SK-N-SH (cell line): ENCODE data around the gene GDPD5. TPM values are rescaled to one million over a fixed set of nuclear protein-coding genes. Genes with fewer than 3 reads are reported as not detected.

ENCODE experiments used
- CTCF ChIA-PET: fragments of 300-600, 350-600 bp; formaldehyde crosslinking; extraction: SDS; loops from one replicate; lab custom pipeline; 2021; lab: Yijun Ruan, JAX
- POLR2A ChIA-PET: fragments of 350-600 bp; sonication (Branson Sonifier 250); formaldehyde crosslinking; extraction: SDS; loops from one replicate; lab custom pipeline; 2020; ENCODE audit warnings: antibody characterized with exemption, inconsistent platforms; lab: Yijun Ruan, JAX
- DNase-seq: peaks from one replicate; pipeline ENCODE4 v3.0.0; 2012
- H2AFZ ChIP-seq: fragments of 200-600 bp; sonication (generic); 2 replicates; pipeline ENCODE4 v1.8.1; 2016; ENCODE audit warnings: antibody characterized with exemption, mild to moderate bottlenecking, low read depth
- H3F3A ChIP-seq: fragments of 200-600 bp; sonication (generic); replicated peaks from 2 replicates; pipeline ENCODE3; 2016; ENCODE audit warnings: antibody characterized with exemption, mild to moderate bottlenecking; ENCODE audit not compliant: insufficient read depth
- H3K27ac ChIP-seq, 2 experiments: fragments of 200-500 bp in 1 of 2; fragments of 200-600 bp in 1 of 2; sonication (Bioruptor generic) in 1 of 2; sonication (generic), shearing (Covaris generic) in 1 of 2; 2 replicates each; pipeline versions ENCODE4 v1.5.1 to v1.6.1; 2014 to 2016; ENCODE audit warnings: low read depth in 2 of 2, inconsistent platforms in 1 of 2, low read length in 1 of 2, mild to moderate bottlenecking in 1 of 2, mixed read lengths in 1 of 2
- H3K27me3 ChIP-seq: fragments of 200-600 bp; sonication (generic), shearing (Covaris generic); 2 replicates; pipeline ENCODE4 v1.6.1; 2016; ENCODE audit warnings: mixed run types; ENCODE audit not compliant: insufficient read depth
- H3K36me3 ChIP-seq, 2 experiments: fragments of 200-500 bp in 1 of 2; fragments of 200-600 bp in 1 of 2; sonication (Bioruptor generic) in 1 of 2; sonication (generic) in 1 of 2; replicated peaks in 1 of 2; 2 replicates each; pipeline versions ENCODE3 to v1.5.1; 2014 to 2016; ENCODE audit warnings: low read length in 1 of 2, mild to moderate bottlenecking in 1 of 2; ENCODE audit not compliant: insufficient read depth in 2 of 2, control insufficient read depth in 1 of 2
- H3K4me1 ChIP-seq, 2 experiments: fragments of 200-500 bp in 1 of 2; fragments of 200-600 bp in 1 of 2; sonication (Bioruptor generic) in 1 of 2; sonication (generic), shearing (Covaris generic) in 1 of 2; 2 replicates each; pipeline versions ENCODE4 v1.5.1 to v1.6.1; 2014 to 2016; ENCODE audit warnings: low read depth in 1 of 2, low read length in 1 of 2, mixed run types in 1 of 2; ENCODE audit not compliant: insufficient read depth in 2 of 2, control insufficient read depth in 1 of 2
- H3K4me2 ChIP-seq: fragments of 200-600 bp; sonication (generic), shearing (Covaris generic); 2 replicates; pipeline ENCODE4 v1.6.1; 2017; ENCODE audit warnings: mixed run types
- H3K4me3 ChIP-seq, 2 experiments: fragments of 200-500 bp in 1 of 2; fragments of 200-600 bp in 1 of 2; sonication (Bioruptor generic) in 1 of 2; sonication (generic), shearing (Covaris generic) in 1 of 2; 2 replicates each; pipeline versions ENCODE4 v1.5.1 to v1.8.1; 2014 to 2016; ENCODE audit warnings: low read depth in 2 of 2, inconsistent platforms in 1 of 2, low read length in 1 of 2, mild to moderate bottlenecking in 1 of 2, mixed read lengths in 1 of 2, moderate library complexity in 1 of 2
- H3K79me2 ChIP-seq: fragments of 200-600 bp; sonication (generic); 2 replicates; pipeline ENCODE4 v1.8.1; 2017; ENCODE audit warnings: mild to moderate bottlenecking; ENCODE audit not compliant: insufficient read depth
- H3K9ac ChIP-seq: fragments of 200-600 bp; sonication (generic); 2 replicates; pipeline ENCODE4 v1.6.1; 2017; ENCODE audit warnings: mixed run types
- H3K9me2 ChIP-seq: fragments of 200-600 bp; sonication (generic); 2 replicates; pipeline ENCODE4 v1.6.1; 2017; ENCODE audit warnings: mixed run types
- H3K9me3 ChIP-seq: fragments of 200-600 bp; sonication (generic); 2 replicates; pipeline ENCODE4 v1.6.1; 2017; ENCODE audit warnings: mixed run types, mild to moderate bottlenecking, moderate library complexity
- H4K20me1 ChIP-seq: fragments of 200-600 bp; sonication (generic); 2 replicates; pipeline ENCODE4 v1.6.1; 2017; ENCODE audit warnings: mild to moderate bottlenecking, mixed run types; ENCODE audit not compliant: insufficient read depth
- EP300 ChIP-seq, 2 experiments: IDR thresholded peaks; 2 replicates each; pipeline versions ENCODE4 v1.4.0 to v1.6.1; 2012; ENCODE audit warnings: borderline replicate concordance in 1 of 2, low read depth in 1 of 2, low read length in 1 of 2
- EZH2phosphoT487 ChIP-seq: fragments of 200-600 bp; sonication (generic); IDR thresholded peaks from 2 replicates; pipeline ENCODE4 v1.6.1; 2017; ENCODE audit warnings: low read depth, mixed run types, mild to moderate bottlenecking, antibody characterized with exemption, moderate library complexity, borderline replicate concordance
- FOXJ3 ChIP-seq: sonication (generic); formaldehyde crosslinking; IDR thresholded peaks from 2 replicates; pipeline ENCODE4 v1.5.1; 2020; ENCODE audit warnings: mild to moderate bottlenecking, missing genetic modification reagents
- FOXM1 ChIP-seq: IDR thresholded peaks from 2 replicates; pipeline ENCODE4 v1.4.0; 2012; ENCODE audit warnings: low read depth, mild to moderate bottlenecking
- GABPA ChIP-seq: IDR thresholded peaks from 2 replicates; pipeline ENCODE4 v1.4.0; 2012; ENCODE audit warnings: low read depth, mild to moderate bottlenecking
- JUND ChIP-seq: IDR thresholded peaks from 2 replicates; pipeline ENCODE4 v1.4.0; 2012
- MEF2A ChIP-seq: IDR thresholded peaks from 2 replicates; pipeline ENCODE4 v1.4.0; 2012; ENCODE audit warnings: low read depth, borderline replicate concordance
- MXI1 ChIP-seq: IDR thresholded peaks from 2 replicates; pipeline ENCODE4 v1.6.1; 2012; ENCODE audit warnings: mild to moderate bottlenecking, low read depth, low read length, improper control_type of control experiment
- NRF1 ChIP-seq: IDR thresholded peaks from 2 replicates; pipeline ENCODE4 v1.6.1; 2012; ENCODE audit warnings: low read depth, mild to moderate bottlenecking, low read length
- POLR2AphosphoS5 ChIP-seq: IDR thresholded peaks from 2 replicates; pipeline ENCODE4 v1.6.1; 2012; ENCODE audit warnings: low read depth, low read length
- RAD21 ChIP-seq: IDR thresholded peaks from 2 replicates; pipeline ENCODE4 v1.6.1; 2012; ENCODE audit warnings: mild to moderate bottlenecking, low read length
- RFX5 ChIP-seq: IDR thresholded peaks from 2 replicates; pipeline ENCODE4 v1.6.1; 2012; ENCODE audit warnings: mild to moderate bottlenecking, improper control_type of control experiment, low read length
- RXRA ChIP-seq: IDR thresholded peaks from 2 replicates; pipeline ENCODE4 v1.4.0; 2012; ENCODE audit warnings: low read depth, mild to moderate bottlenecking, borderline replicate concordance
- SIN3A ChIP-seq: IDR thresholded peaks from 2 replicates; pipeline ENCODE4 v1.6.1; 2012; ENCODE audit warnings: low read depth, mild to moderate bottlenecking, low read length, moderate library complexity, borderline replicate concordance
- SMC3 ChIP-seq: IDR thresholded peaks from 2 replicates; pipeline ENCODE4 v1.6.1; 2012; ENCODE audit warnings: low read depth, low read length, improper control_type of control experiment
- TEAD4 ChIP-seq: IDR thresholded peaks from 2 replicates; pipeline ENCODE4 v1.4.0; 2012; ENCODE audit warnings: mild to moderate bottlenecking, borderline replicate concordance; ENCODE audit not compliant: insufficient read depth
- WGBS: methylation state at CpG from one replicate; pipeline ENCODE4 v1.1.6; 2017; ENCODE audit warnings: low lambda C conversion rate; 5-methylcytosine and 5-hydroxymethylcytosine counted together
- polyA plus RNA-seq, 3 experiments: library from polyadenylated mRNA; depleted of rRNA; stranded (reverse); fragments of >200 nt; gene quantifications; 2 replicates each; pipeline ENCODE4 v1.2.3, GENCODE V29; 2012
- TF ChIP-seq, protein P1 (sequence below): fragments of 200-600 bp; sonication (generic); IDR thresholded peaks from 2 replicates; pipeline ENCODE4 v1.6.1; 2017; ENCODE audit warnings: antibody characterized with exemption, mild to moderate bottlenecking, moderate library complexity
- TF ChIP-seq, protein P2 (sequence below): fragments of 150-350 bp; IDR thresholded peaks from 2 replicates; pipeline ENCODE4 v1.6.1; 2017; ENCODE audit warnings: antibody characterized with exemption, low read length, low read depth, borderline replicate concordance
- TF ChIP-seq, protein P3 (sequence below): IDR thresholded peaks from 2 replicates; pipeline ENCODE4 v1.4.0; 2012; ENCODE audit warnings: low read depth, borderline replicate concordance

The GDPD5 gene
- polyA plus RNA-seq, 1 of the 3 experiments (the other 2 are of a cell fraction): 2.2 TPM

DNA sequence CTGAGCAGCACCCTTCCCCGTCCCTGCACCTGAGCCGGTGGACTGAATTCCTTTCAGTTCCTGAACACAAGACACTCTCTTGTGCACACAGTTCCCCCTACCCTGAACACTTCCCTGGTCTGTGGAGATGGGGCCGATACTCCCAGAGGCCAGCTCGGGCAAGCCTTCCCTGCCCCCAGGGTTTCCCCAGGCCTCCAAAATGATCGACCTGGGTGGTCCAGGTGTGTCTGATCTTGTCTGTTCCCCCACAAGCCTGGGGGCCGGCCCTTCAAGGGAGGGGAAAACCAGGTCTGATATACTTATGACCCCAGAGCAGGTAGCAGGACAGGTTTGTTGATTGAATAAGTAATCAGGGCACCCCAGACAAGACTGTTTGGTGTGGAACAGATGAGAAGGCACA lies 52.1 kb downstream of the GDPD5 start:
- no peaks in the 10 kb centered on the region for H3K9me2 ChIP-seq
- DNase-seq: no peak
- H3K4me1 ChIP-seq: peaks cover 14 to 37% of the 10 kb centered on the region in 2 experiments
- no peak overlapping the region for H2AFZ ChIP-seq
- no peaks in the 10 kb centered on the region for H3K36me3 ChIP-seq
- no peaks in the 10 kb centered on the region for H3K27me3 ChIP-seq
- CTCF ChIA-PET: interaction anchor here (0.9 to 1.2 kb wide), 2 partner anchors 23 to 28 kb away, joined by 3 read pairs; no protein-coding TSS in a partner anchor
- 91% methylated on average over 5 of the region's 6 CpGs for WGBS
- peaks cover 2% of the 10 kb centered on the region for H3F3A ChIP-seq
- H3K4me2 ChIP-seq: no peak overlapping the region
- H4K20me1 ChIP-seq: no peaks in the 10 kb centered on the region
- no peaks in the 10 kb centered on the region for H3K9me3 ChIP-seq
- no peak overlapping the region for H3K27ac ChIP-seq
- H3K4me3 ChIP-seq: no peak overlapping the region
- H3K9ac ChIP-seq: no peak overlapping the region
- no peaks in the 10 kb centered on the region for H3K79me2 ChIP-seq
- TF ChIP-seq FOXJ3 (CRISPR knock-in tag): no peak
- TF ChIP-seq, protein P1, sequence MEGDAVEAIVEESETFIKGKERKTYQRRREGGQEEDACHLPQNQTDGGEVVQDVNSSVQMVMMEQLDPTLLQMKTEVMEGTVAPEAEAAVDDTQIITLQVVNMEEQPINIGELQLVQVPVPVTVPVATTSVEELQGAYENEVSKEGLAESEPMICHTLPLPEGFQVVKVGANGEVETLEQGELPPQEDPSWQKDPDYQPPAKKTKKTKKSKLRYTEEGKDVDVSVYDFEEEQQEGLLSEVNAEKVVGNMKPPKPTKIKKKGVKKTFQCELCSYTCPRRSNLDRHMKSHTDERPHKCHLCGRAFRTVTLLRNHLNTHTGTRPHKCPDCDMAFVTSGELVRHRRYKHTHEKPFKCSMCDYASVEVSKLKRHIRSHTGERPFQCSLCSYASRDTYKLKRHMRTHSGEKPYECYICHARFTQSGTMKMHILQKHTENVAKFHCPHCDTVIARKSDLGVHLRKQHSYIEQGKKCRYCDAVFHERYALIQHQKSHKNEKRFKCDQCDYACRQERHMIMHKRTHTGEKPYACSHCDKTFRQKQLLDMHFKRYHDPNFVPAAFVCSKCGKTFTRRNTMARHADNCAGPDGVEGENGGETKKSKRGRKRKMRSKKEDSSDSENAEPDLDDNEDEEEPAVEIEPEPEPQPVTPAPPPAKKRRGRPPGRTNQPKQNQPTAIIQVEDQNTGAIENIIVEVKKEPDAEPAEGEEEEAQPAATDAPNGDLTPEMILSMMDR: no peak
- TF ChIP-seq SIN3A: no peak
- no peak for TF ChIP-seq SMC3
- TF ChIP-seq, protein P2, sequence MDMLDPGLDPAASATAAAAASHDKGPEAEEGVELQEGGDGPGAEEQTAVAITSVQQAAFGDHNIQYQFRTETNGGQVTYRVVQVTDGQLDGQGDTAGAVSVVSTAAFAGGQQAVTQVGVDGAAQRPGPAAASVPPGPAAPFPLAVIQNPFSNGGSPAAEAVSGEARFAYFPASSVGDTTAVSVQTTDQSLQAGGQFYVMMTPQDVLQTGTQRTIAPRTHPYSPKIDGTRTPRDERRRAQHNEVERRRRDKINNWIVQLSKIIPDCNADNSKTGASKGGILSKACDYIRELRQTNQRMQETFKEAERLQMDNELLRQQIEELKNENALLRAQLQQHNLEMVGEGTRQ: no peak
- no peak for TF ChIP-seq RAD21
- TF ChIP-seq POLR2AphosphoS5: no peak
- no peak for TF ChIP-seq TEAD4
- TF ChIP-seq RXRA: no peak
- no peak for TF ChIP-seq JUND
- no peak for TF ChIP-seq RFX5
- no peak for TF ChIP-seq MEF2A
- TF ChIP-seq MXI1: no peak
- TF ChIP-seq EP300 (IDR thresholded peaks at IDR 0.05; ENCODE audit: borderline replicate concordance in 1 of 2, low read depth in 1 of 2, low read length in 1 of 2): no peak
- POLR2A ChIA-PET: no interaction called here

DNA sequence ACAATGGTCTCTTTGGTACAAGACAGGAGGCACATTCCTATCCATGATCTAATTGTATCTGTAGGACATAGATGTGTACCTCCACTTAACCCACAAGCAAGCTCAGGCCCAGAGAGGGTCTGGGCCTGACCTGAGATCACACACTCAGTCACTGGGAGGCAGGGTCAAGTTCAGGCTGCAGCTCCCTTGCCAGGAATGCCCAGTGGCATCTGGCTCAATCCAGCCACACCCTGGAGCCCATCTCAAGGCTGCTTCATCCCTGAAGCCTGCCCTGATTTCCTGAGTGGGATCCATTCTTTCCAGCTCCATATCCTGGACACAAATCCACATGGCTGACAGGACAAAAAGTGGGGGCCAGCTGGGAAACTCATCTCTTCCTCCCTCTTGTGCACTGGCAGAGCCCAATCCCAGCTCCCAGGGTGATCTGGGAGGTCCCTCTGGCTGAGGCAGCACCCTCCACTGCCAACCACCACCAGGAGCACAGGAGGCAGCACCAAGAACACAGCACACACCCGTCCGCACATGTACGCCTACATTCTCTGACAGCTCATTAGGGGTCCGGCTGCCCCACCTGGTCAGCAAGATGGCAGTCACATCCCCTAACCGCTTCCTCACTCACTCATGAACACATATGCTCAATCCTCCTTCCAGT lies 53.5 kb downstream of the GDPD5 start:
- no peaks in the 10 kb centered on the region for H3K36me3 ChIP-seq
- no peaks in the 10 kb centered on the region for H3K27me3 ChIP-seq
- H3K9me3 ChIP-seq: no peaks in the 10 kb centered on the region
- 94% methylated on average over 5 of the region's 5 CpGs for WGBS
- DNase-seq: no peak
- H2AFZ ChIP-seq: no peak overlapping the region
- H3K4me2 ChIP-seq: no peak overlapping the region
- no peaks in the 10 kb centered on the region for H4K20me1 ChIP-seq
- H3K4me1 ChIP-seq: peaks cover 14 to 51% of the 10 kb centered on the region in 2 experiments
- peaks cover 2% of the 10 kb centered on the region for H3F3A ChIP-seq
- no peaks in the 10 kb centered on the region for H3K79me2 ChIP-seq
- CTCF ChIA-PET: interaction anchor here (0.6 to 2.5 kb wide), 13 partner anchors 8 to 84 kb away, joined by 3 to 11 read pairs (median 3); no protein-coding TSS in a partner anchor
- H3K4me3 ChIP-seq: no peak overlapping the region
- H3K9me2 ChIP-seq: no peaks in the 10 kb centered on the region
- H3K27ac ChIP-seq: no peak overlapping the region
- no peak overlapping the region for H3K9ac ChIP-seq
- POLR2A ChIA-PET: no interaction called here
- TF ChIP-seq JUND: no peak
- TF ChIP-seq, protein P1: no peak
- no peak for TF ChIP-seq EP300 (IDR thresholded peaks at IDR 0.05; ENCODE audit: borderline replicate concordance in 1 of 2, low read depth in 1 of 2, low read length in 1 of 2)
- no peak for TF ChIP-seq GABPA
- TF ChIP-seq TEAD4: no peak
- TF ChIP-seq EZH2phosphoT487: no peak
- TF ChIP-seq NRF1: no peak
- no peak for TF ChIP-seq RFX5
- TF ChIP-seq, protein P3, sequence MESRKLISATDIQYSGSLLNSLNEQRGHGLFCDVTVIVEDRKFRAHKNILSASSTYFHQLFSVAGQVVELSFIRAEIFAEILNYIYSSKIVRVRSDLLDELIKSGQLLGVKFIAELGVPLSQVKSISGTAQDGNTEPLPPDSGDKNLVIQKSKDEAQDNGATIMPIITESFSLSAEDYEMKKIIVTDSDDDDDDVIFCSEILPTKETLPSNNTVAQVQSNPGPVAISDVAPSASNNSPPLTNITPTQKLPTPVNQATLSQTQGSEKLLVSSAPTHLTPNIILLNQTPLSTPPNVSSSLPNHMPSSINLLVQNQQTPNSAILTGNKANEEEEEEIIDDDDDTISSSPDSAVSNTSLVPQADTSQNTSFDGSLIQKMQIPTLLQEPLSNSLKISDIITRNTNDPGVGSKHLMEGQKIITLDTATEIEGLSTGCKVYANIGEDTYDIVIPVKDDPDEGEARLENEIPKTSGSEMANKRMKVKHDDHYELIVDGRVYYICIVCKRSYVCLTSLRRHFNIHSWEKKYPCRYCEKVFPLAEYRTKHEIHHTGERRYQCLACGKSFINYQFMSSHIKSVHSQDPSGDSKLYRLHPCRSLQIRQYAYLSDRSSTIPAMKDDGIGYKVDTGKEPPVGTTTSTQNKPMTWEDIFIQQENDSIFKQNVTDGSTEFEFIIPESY: no peak
- no peak for TF ChIP-seq MXI1
- TF ChIP-seq POLR2AphosphoS5: no peak
- no peak for TF ChIP-seq FOXM1
- TF ChIP-seq SMC3: no peak
